Measurements from ENCODE around the gene CAPN10. TPM values are rescaled to one million over a fixed set of nuclear protein-coding genes. Genes with fewer than 3 reads are reported as not detected.

Gene CAPN10
- total RNA-seq, 1 donor from 2014 or later: 14.2 TPM

DNA sequence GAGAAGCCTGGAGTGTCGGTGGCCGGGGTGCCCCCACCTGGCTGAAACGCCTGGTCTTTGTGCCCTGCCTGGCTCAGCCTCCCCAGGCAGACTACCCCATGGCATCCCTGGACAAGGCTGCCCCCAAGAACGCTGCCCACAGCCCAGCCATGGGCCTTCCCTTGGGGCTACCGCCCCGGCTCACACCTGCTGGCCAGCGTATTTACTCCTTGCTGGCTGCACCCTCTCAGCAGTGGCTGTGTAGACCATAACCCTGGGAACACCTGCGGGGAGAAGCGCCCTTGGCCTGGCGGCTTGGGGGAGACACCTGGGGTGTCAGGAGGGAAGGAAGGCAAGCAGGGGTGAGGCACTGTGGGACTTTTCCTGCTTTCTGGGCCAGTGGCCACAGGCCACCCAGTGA lies 17.3 kb downstream of the CAPN10 start:
- intact Hi-C loops (cut with DNase I): no loop called here
- Histone ChIP-seq H3K4me1 (no peaks in the 10 kb centered on the region), H3K27ac (no peak overlapping the region), H3K36me3 (no peaks in the 10 kb centered on the region), H3K27me3 (no peaks in the 10 kb centered on the region), H3K4me3 (no peak overlapping the region), H3K9me3 (no peaks in the 10 kb centered on the region)
- TF ChIP-seq POLR2A (IDR thresholded peaks at IDR 0.05) (no peak), POLR2AphosphoS5 (IDR thresholded peaks at IDR 0.05; ENCODE audit: insufficient read depth in 1 of 2, low read depth in 1 of 2) (no peak)
- TF ChIP-seq, protein P1, sequence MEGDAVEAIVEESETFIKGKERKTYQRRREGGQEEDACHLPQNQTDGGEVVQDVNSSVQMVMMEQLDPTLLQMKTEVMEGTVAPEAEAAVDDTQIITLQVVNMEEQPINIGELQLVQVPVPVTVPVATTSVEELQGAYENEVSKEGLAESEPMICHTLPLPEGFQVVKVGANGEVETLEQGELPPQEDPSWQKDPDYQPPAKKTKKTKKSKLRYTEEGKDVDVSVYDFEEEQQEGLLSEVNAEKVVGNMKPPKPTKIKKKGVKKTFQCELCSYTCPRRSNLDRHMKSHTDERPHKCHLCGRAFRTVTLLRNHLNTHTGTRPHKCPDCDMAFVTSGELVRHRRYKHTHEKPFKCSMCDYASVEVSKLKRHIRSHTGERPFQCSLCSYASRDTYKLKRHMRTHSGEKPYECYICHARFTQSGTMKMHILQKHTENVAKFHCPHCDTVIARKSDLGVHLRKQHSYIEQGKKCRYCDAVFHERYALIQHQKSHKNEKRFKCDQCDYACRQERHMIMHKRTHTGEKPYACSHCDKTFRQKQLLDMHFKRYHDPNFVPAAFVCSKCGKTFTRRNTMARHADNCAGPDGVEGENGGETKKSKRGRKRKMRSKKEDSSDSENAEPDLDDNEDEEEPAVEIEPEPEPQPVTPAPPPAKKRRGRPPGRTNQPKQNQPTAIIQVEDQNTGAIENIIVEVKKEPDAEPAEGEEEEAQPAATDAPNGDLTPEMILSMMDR (IDR thresholded peaks at IDR 0.05): no peak
- DNase-seq (ENCODE audit: extremely low spot score in 2 of 2): no peak

GRCh38 chr2:240604291-240604938 lies 17.9 kb downstream of the CAPN10 start:
- Histone ChIP-seq H3K36me3 (no peaks in the 10 kb centered on the region), H3K4me1 (no peaks in the 10 kb centered on the region), H3K9me3 (no peaks in the 10 kb centered on the region), H3K4me3 (no peak overlapping the region), H3K27ac (no peak overlapping the region), H3K27me3 (no peaks in the 10 kb centered on the region)
- DNase-seq (ENCODE audit: extremely low spot score in 2 of 2): no peak
- intact Hi-C loops (cut with DNase I): no loop called here
- TF ChIP-seq, protein P1 (IDR thresholded peaks at IDR 0.05): peak in 1 of 3 experiments; percentile 14
- no peak for TF ChIP-seq POLR2AphosphoS5 (IDR thresholded peaks at IDR 0.05; ENCODE audit: insufficient read depth in 1 of 2, low read depth in 1 of 2)

- H3K27ac ChIP-seq: no peak overlapping the region
- TF ChIP-seq POLR2AphosphoS5 (IDR thresholded peaks at IDR 0.05; ENCODE audit: insufficient read depth in 1 of 2, low read depth in 1 of 2) (no peak), POLR2A (IDR thresholded peaks at IDR 0.05) (no peak)
- TF ChIP-seq, protein P1 (IDR thresholded peaks at IDR 0.05): no peak
These were observed 18.6 kb downstream of the CAPN10 start for GRCh38 chr2:240604939-240605716.

GRCh38 chr2:240605867-240606743 lies 19.6 kb downstream of the CAPN10 start:
- intact Hi-C loops (cut with DNase I): no loop called here
- Histone ChIP-seq H3K9me3 (no peaks in the 10 kb centered on the region), H3K4me3 (no peak overlapping the region), H3K4me1 (no peaks in the 10 kb centered on the region), H3K27ac (no peak overlapping the region), H3K27me3 (no peaks in the 10 kb centered on the region), H3K36me3 (no peaks in the 10 kb centered on the region)
- no peak for DNase-seq (ENCODE audit: extremely low spot score in 2 of 2)
- TF ChIP-seq, protein P1 (IDR thresholded peaks at IDR 0.05): no peak
- TF ChIP-seq POLR2A (IDR thresholded peaks at IDR 0.05) (no peak), POLR2AphosphoS5 (IDR thresholded peaks at IDR 0.05; ENCODE audit: insufficient read depth in 1 of 2, low read depth in 1 of 2) (no peak)

More at GRCh38 chr2:240604939-240605716, 18.6 kb downstream of the CAPN10 start:
- Histone ChIP-seq H3K27me3 (no peaks in the 10 kb centered on the region), H3K36me3 (no peaks in the 10 kb centered on the region), H3K9me3 (no peaks in the 10 kb centered on the region), H3K4me1 (no peaks in the 10 kb centered on the region), H3K4me3 (no peak overlapping the region)
- intact Hi-C loops (cut with DNase I): no loop called here
- DNase-seq (ENCODE audit: extremely low spot score in 2 of 2): no peak

All from vagina (tissue), 2 donors.